Right lobe of liver (tissue), 4 donors: ENCODE results near the gene MAK.

ENCODE experiments used
- POLR2A ChIP-seq: fragments of 450-650 bp; IDR thresholded peaks from one replicate; pipeline ENCODE4 v1.6.1; 2017; ENCODE audit warnings: antibody characterized with exemption, mild to moderate bottlenecking
- TF ChIP-seq, protein P1 (sequence below), 4 donors: fragments of 200-600 bp in 3 of 4; fragments of 450-650 bp in 1 of 4; IDR thresholded peaks; one replicate each; pipeline versions ENCODE4 v1.5.1 to v1.8.0; 2016 to 2022; ENCODE audit warnings: antibody characterized with exemption in 4 of 4, mild to moderate bottlenecking in 2 of 4
- donor health status: DM: no; HTN: no; CAD: no.
- donor health status: DM: no; HTN: no; CAD: no.
- donor health status: DM: no; HTN: yes; CAD: no.

DNA sequence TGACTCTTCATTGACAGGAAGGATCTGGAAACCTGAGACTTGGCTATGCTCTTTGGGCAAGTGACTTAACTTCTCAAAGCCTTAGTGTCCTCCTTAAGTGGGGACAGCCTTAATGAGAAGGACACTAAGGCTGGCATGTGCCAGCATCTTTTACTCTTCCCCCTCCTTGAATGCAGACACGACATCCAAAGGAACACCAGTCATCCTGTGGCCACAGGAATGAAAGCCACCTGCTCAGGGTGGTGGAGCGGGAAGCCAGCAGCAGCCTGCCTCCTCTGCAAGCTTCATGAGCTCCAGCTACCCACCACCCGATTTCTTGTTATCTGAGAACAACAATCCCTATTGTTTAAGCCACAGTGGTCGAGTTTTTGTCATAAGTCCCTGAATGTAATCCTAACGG, 46.2 kb downstream of the MAK start:
- no peak for TF ChIP-seq POLR2A
- TF ChIP-seq, protein P1, sequence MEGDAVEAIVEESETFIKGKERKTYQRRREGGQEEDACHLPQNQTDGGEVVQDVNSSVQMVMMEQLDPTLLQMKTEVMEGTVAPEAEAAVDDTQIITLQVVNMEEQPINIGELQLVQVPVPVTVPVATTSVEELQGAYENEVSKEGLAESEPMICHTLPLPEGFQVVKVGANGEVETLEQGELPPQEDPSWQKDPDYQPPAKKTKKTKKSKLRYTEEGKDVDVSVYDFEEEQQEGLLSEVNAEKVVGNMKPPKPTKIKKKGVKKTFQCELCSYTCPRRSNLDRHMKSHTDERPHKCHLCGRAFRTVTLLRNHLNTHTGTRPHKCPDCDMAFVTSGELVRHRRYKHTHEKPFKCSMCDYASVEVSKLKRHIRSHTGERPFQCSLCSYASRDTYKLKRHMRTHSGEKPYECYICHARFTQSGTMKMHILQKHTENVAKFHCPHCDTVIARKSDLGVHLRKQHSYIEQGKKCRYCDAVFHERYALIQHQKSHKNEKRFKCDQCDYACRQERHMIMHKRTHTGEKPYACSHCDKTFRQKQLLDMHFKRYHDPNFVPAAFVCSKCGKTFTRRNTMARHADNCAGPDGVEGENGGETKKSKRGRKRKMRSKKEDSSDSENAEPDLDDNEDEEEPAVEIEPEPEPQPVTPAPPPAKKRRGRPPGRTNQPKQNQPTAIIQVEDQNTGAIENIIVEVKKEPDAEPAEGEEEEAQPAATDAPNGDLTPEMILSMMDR (IDR thresholded peaks at IDR 0.05) = no peak
